HCT116 (cell line): ENCODE results near the gene RIPK4.

ENCODE experiments used
- EZH2phosphoT487 ChIP-seq: fragments of 200-600 bp; IDR thresholded peaks from 2 replicates; pipeline ENCODE4 v1.6.1; 2018; ENCODE audit warnings: antibody characterized with exemption, borderline replicate concordance
- JUND ChIP-seq: IDR thresholded peaks from 2 replicates; pipeline ENCODE4 v1.6.1; 2012
- POLR2A ChIP-seq: IDR thresholded peaks from 2 replicates; pipeline ENCODE4 v1.7.0; 2011; ENCODE audit warnings: borderline replicate concordance; ENCODE audit not compliant: insufficient read depth, insufficient read length; ENCODE audit errors: extremely low read depth
- POLR2AphosphoS5 ChIP-seq: IDR thresholded peaks from 2 replicates; pipeline ENCODE4 v1.6.1; 2011; ENCODE audit warnings: mild to moderate bottlenecking, low read depth, low read length, moderate library complexity
- SP1 ChIP-seq: IDR thresholded peaks from 2 replicates; pipeline ENCODE4 v1.6.1; 2012; ENCODE audit warnings: low read depth
- YY1 ChIP-seq: IDR thresholded peaks from 2 replicates; pipeline ENCODE4 v1.6.1; 2011; ENCODE audit warnings: low read length, low read depth, moderate library complexity, mild to moderate bottlenecking; ENCODE audit not compliant: insufficient replicate concordance; ENCODE audit errors: extremely low read depth
- ZFX ChIP-seq: fragments of 450-650 bp; IDR thresholded peaks from 2 replicates; pipeline ENCODE4 v1.6.1; 2017
- TF ChIP-seq, protein P1 (sequence below), 3 experiments: fragments of 200-600 bp in 1 of 3; sonication (generic) in 1 of 3; IDR thresholded peaks in 2 of 3; conservative IDR thresholded peaks in 1 of 3; 2 replicates each; pipeline ENCODE4 v1.5.1; 2012 to 2017; ENCODE audit warnings: low read depth in 2 of 3, low read length in 2 of 3, antibody characterized with exemption in 1 of 3, borderline replicate concordance in 1 of 3, control low read depth in 1 of 3, mild to moderate bottlenecking in 1 of 3, mixed read lengths in 1 of 3, mixed run types in 1 of 3, moderate library complexity in 1 of 3; ENCODE audit not compliant: insufficient read depth in 1 of 3

DNA sequence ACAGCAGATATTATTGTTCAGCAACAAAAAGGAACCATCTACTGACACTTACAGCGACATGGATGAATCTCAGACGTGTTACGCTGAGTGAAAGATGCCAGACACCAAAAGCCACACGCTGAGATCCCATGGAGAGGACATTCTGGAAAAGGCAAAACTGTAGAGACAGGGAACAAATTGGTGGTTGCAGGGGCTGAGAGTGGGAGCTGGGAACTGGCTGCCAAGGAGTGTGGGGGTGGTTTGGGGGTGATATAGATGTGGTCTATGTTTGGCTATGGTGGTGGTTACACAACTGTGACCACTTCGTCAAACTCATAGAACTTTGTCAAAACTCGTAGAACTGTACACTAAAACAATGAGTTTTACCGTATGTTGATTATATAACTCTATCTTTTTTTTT lies 57.7 kb downstream of the RIPK4 start:
- no peak for TF ChIP-seq SP1
- TF ChIP-seq ZFX: no peak
- no peak for TF ChIP-seq YY1
- TF ChIP-seq, protein P1, sequence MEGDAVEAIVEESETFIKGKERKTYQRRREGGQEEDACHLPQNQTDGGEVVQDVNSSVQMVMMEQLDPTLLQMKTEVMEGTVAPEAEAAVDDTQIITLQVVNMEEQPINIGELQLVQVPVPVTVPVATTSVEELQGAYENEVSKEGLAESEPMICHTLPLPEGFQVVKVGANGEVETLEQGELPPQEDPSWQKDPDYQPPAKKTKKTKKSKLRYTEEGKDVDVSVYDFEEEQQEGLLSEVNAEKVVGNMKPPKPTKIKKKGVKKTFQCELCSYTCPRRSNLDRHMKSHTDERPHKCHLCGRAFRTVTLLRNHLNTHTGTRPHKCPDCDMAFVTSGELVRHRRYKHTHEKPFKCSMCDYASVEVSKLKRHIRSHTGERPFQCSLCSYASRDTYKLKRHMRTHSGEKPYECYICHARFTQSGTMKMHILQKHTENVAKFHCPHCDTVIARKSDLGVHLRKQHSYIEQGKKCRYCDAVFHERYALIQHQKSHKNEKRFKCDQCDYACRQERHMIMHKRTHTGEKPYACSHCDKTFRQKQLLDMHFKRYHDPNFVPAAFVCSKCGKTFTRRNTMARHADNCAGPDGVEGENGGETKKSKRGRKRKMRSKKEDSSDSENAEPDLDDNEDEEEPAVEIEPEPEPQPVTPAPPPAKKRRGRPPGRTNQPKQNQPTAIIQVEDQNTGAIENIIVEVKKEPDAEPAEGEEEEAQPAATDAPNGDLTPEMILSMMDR (IDR thresholded peaks at IDR 0.05 in 2 of 3, conservative IDR thresholded peaks at IDR 0.05 in 1 of 3; ENCODE audit: borderline replicate concordance in 1 of 3, insufficient read depth in 1 of 3, low read depth in 2 of 3, low read length in 2 of 3): no peak
- no peak for TF ChIP-seq POLR2AphosphoS5
- no peak for TF ChIP-seq EZH2phosphoT487
- TF ChIP-seq JUND: no peak
- no peak for TF ChIP-seq POLR2A
